ENCODE measurements around the gene AP3M1.
A peak's percentile ranks its signal among the peaks of the same experiment; 100 is the strongest.

AP3M1 gene

DNA sequence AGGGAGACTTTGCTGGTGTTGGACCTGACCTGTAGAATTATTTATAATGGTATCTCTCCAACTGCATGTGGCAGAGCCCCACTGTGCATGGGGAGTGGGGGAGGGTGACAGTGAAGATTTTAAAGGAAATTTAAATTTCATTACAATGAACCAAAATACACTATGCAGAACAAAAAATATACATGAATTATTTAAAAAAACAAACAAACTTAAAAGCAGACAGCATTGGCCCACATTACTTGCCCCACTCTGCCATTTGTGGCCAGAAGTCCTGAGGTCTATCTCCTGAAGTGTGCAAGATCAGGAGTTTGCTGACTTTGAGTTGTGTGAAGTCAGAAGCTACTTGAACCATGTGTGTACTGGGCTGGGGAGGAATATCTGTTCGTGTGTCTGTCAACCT lies 40.5 kb downstream of the AP3M1 start:
- DNase-seq: no peak

DNA sequence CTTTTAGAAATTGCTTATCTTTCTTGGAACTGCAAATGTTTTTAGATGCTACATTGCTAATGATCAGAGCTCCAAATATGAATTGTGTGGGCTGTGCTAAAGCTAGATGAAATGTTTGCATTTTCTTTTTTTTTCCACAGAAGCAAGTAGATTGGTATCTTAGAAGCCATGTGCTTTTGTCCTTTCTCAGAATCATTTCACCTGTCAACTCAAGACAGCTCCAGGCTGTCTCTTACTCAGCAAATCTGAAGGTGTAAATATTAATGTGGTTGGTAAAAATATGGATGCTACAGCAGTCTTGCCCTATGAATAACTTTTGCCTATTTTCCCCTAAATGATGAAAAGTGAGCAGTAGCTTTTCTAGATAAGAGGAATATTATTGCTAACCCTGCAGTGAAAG lies 41.2 kb downstream of the AP3M1 start:
- no peak for DNase-seq

DNA sequence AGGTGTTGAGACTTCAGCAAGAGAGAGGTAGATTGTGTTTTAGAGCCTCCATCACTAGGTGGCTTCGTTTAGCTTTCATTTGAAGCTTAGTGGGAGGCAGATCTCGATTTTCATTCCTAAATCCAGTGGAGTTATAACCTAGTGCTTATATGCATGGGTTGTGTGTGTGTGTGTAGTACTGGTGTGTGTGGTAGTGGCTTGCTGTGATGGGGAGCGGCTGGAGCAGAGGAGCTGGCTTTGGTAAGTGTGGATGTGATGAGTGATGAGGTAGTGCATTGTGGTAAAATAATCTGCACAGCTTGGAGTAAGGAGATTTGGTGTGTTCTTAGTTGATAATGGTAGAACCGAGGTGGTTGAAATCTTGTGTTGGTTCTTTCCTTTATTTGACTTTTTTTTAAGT lies 43.2 kb downstream of the AP3M1 start:
- DNase-seq: no peak

- no peak for DNase-seq
These were observed 45.6 kb downstream of the AP3M1 start for GRCh38 chr10:74104996-74105395.

- no peak for DNase-seq
These were observed 46.1 kb downstream of the AP3M1 start for GRCh38 chr10:74104480-74104879.

GRCh38 chr10:74103560-74104258 lies 46.9 kb downstream of the AP3M1 start:
- DNase-seq: no peak

DNA sequence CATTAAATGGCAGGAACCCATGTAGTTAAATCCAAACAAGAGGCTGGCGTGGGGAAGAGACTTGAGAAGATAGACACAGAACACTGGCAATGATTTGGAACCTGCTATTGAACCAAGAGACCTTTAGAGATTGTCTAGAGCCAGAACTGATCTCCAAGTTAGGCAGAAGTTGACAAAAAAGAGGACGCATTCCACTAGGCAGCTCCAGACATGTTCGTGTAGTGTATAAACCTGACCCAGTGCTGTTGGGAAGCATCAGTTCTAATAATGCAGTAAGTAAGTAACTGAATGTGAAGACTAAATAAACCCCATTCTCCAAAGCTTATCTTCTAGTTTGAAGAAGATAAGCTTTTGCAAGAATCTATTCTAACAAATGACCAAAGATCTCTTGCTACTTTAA lies 50.8 kb downstream of the AP3M1 start:
- no peak for DNase-seq

GRCh38 chr10:74099420-74099819 lies 51.2 kb downstream of the AP3M1 start:
- DNase-seq: no peak

DNA sequence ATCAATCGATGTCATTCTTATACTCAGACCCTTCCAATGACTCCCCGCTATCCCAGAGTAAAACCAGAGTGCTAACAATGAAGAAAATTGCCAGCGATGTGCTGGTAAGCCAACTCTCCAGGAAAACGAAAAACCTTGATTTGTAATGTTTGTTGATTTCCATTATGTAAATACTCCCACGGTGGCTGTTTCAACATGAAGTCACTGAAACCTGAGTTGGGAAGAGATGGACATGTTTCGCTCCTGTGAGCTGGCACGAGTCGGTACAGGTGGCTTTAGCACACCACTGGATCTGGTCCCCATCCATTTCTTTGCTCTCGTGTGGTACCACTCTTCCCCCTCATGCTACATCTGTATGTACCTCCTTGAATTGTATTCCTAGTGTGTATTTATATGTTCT lies 52.9 kb downstream of the AP3M1 start:
- no peak for DNase-seq

DNA sequence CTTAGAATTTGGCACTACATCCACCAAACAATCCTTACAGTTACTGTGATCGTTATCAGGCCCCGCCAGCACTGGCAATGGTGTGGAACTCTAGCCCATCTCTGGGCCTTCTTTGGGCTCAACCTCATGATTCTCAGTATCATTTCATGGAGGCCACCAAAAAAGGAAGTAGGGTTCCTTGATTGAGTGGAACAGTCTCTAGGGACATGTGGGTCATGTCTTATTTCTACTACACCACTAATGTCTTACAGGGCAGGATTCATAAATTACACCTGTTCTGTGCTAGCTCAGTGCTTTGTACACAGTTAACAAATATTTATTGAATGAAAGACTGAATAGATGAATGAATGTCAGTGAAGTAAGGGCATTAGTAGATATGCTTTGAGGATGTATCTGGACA lies 53.9 kb downstream of the AP3M1 start:
- no peak for DNase-seq

GRCh38 chr10:74094231-74094630 lies 56.4 kb downstream of the AP3M1 start:
- DNase-seq: no peak

- no peak for DNase-seq
These were observed 57.0 kb downstream of the AP3M1 start for GRCh38 chr10:74093530-74094164.

- no peak for DNase-seq
These were observed 58.3 kb downstream of the AP3M1 start for GRCh38 chr10:74092372-74092771.

DNA sequence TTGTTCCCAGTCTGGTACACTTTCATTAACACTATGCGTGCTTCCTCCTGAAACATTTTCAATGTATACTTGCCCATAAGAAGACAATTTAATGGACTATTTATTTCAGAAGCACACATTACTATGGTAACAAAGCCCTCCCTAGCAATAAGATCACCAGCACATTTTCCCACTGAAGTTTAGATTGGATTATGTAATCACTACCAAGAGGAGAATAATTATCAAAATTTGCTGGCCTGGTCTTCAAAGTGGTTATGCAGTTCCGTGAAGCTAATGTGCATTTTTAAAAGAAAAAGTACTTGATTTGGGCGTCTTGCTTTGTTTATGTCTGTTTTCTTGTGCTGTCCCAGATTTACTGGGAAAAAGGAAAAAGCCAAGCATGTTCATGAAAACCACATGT lies 61.9 kb downstream of the AP3M1 start:
- DNase-seq: no peak

DNA sequence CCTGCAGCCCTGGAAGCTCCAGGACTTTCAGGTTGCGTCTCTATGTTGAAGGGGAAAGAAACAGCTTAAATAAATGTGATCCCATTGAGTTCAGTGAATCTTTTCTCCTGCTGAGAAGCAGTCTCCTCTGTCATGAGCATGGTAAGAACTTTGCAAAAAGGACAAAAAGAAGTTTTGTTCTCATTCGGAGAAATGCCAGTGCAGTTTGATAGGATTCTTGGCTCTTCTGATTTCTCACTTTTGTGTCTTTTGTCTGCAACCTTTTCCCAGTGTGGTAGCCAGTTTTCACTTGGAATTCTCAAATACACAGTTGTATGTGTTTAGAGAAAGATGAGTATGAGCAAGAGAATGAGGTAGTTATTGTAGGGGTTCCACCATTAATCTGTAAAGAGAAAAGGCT lies 64.3 kb downstream of the AP3M1 start:
- no peak for DNase-seq

GRCh38 chr10:74084955-74085354 lies 65.7 kb downstream of the AP3M1 start:
- DNase-seq: no peak

DNA sequence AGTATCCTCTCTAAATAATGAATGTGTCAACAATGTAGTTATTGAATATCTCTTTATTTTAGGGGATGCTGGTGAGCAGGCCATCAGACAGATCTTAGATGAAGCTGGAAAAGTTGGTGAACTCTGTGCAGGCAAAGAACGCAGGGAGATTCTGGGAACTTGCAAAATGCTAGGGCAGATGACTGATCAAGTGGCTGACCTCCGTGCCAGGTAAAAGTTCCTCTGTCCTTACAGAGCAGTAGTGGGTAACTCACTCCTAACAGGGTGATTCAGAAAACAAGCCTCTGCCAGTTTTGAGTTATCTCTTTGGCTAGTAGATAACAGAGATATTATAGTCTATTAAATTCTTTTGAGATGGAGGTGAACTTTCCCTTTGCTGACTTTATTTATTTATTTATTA lies 67.3 kb downstream of the AP3M1 start:
- DNase-seq: no peak

DNA sequence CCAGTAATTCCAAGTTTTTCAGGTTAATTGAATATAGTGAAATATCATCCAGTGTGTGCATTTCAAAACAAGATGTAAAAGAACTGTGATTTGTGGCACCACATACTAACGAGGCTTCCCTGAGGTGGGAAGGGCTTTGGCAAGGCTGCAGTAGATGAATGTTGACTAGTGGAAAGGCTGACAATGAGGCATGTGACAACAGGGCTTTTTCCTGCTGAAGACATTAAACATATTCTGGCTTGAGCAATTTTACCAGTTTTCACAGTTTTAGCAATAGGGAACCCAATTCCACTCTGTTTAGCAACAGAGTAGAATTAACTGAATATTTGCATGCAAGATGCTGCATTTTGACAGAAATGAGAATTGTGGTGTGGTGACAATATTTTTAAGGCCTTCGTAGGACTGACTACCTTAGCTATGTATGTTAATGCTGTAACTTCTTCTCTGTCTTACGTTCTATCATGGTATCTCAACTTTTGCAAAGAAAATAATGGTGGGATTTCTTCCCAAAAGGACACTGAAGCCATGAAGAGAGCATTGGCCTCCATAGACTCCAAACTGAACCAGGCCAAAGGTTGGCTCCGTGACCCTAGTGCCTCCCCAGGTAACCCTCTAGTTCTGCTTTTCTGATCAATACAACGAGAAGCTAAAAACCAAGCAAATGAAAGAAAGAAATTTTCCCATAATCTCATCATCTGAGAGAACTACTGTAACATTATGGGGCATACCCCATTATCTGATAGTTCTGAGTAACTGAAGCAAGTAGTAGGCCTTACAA lies 68.5 kb downstream of the AP3M1 start:
- no peak for DNase-seq

GRCh38 chr10:74081192-74081803 lies 69.3 kb downstream of the AP3M1 start:
- peak; percentile 64 for DNase-seq

- no peak for DNase-seq
These were observed 70.6 kb downstream of the AP3M1 start for GRCh38 chr10:74079936-74080590.

DNA sequence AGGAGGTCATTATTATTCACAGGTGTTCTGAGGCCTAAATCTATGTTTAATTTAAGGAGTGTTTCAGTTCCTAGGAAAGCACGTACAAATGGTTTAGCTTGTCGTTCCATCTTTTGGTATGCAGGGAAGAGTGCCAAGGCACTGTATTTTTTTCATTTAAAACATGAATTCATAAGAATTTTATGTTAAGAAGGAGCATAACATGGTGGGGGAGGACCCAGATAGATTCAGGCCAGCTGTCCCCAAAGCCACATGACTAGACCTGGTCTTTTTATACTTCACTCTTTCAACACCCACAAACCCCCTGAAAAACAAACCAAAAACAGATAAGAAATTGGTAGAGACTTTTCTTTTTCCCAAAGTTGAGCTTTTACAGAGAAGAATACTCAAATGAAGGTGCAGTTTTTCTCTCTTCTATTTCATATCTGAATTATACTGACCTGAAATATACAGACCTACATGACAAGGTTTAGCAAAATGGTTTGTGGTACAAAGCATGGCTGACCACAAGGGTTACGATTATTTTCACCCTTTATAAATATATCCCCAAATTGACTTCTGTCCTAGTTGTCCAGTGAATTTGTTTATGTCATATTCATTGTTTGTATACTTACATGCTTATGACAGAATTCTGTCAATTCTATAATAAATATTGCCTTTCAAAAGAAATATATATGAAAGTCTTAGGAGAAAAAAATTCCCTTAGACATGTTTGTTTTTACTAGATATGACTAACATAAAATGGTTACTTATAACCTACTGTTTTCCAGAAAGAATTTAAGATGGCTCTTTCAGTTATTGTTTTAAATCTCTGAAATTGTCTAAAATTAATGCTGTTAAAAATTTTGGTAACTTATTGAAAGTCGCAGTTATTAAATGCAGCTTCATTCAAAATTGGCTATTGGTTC lies 71.3 kb downstream of the AP3M1 start:
- DNase-seq: no peak

DNA sequence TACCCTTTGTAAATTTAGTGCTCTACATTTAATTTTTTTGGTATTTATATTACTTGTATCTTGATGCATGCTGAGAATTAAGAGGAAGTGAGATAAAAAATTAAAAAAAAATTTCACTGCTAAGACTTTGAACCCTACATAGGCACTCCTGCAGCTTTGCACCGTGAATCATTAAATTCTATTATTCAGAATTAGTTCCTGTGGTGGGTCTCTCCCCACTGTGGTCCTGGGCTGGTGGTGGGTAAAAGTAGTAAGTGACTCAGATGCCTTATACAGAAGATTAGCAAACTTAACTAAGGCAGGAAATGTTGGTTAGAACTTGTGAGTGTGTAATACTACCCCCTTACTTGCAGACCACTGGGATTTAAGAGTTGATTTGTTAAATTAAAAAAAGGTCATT lies 72.6 kb downstream of the AP3M1 start:
- no peak for DNase-seq
